GM03348 (cell line): ENCODE results near the gene FAF1.

ENCODE experiments used
- DNase-seq: peaks from one replicate; pipeline ENCODE4 v3.0.0; 2012; ENCODE audit warnings: low spot score

Gene FAF1

DNA sequence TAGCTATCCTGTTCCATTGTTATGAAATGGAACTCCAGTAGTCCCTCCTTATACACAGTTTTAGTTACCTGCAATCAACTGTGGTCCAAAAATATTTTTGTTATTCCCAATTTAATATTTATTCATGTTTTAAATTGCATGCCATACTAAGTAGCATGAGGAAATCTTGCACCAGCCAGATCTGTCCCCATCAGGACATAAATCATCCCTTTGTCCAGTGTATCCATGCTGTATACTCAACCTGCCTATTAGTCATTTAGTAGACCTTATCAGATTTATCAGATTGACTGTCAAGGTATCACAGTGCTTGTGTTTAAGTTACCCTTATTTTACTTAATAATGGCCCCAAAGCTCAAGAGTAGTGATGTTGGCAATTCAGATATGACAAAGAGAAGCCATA is 328.9 kb downstream of the FAF1 start:
- DNase-seq: no peak

DNA sequence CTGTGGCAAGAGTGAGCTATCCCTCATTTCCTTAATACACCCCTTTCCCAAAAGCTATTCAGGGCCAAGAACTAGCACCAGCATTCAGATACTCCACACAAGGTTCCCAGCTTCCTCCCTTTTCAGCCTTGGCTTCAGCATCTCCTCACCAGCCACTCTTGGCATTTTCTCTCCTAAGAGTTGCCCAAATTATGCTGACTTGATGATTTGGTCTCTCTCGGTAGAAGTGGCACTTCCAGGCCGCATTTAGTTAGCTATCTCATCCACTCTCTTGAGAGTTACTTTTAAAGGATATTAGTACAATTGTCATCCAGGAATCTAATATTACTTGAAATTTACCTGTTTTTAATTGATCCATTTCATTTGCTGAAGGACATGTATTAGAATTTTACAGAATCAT is 337.8 kb downstream of the FAF1 start:
- DNase-seq: no peak

DNA sequence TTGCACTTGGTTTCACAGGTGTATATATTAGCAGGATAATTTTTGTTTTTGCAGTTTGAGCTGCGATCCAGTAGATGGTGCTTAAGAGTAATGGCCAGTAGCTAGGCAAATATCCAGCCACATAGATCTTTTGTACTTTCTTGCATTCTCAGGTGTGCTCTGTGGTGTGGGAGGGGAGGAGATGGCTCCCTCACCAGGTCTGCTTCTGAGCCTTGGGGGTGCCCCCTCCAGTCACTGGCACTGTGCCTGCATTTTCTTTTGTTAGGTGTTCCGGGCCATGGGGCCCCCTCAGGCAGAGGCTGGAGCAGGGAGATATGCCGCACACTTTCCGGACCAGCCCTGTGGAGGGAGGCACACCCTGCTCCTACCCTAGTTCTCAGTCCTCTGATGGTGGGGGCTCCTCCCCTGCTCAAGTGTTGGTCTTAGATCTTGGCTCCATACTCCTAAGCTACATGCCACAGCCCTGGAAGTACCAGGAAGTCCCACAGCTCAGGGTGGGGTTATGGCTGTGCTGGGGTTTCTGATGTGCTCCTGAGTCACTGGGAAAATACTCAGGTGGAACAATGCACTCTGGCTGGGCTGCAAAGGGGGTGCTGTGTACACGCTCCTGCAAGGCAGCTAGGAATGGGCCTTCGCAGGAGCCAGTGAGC is 339.3 kb downstream of the FAF1 start:
- peak; percentile 7 for DNase-seq

DNA sequence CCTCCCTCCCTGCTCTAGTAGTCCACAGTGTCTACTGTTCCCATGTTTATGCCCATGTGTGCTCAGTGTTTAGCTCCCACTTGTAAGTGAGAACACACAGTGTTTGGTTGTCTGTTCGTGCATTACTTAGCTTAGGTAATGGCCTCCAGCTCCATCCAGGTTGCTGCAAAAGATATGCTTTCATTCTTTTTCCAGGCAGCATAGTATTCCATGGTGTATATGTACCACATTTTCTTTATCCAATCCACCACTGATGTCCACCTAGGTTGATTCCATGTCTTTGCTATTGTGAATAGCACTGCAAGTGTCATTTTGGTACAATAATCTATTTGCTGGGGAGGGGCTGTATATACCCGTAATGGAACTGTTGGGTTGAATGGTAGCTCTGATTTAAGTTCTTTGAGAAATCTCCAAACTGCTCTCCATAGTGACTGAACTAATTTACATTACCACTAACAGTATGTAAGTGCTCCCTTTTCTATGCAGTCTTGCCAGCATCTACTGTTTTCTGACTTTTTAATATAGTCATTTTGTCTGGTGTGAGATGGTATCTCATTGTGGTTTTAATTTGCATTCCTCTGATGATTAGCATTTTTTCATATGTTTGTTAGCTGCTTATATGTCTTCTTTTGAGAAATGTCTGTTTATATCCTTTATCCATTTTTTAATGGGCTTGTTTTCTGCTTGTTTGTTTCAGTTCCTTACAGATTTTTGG is 344.9 kb downstream of the FAF1 start:
- no peak for DNase-seq

DNA sequence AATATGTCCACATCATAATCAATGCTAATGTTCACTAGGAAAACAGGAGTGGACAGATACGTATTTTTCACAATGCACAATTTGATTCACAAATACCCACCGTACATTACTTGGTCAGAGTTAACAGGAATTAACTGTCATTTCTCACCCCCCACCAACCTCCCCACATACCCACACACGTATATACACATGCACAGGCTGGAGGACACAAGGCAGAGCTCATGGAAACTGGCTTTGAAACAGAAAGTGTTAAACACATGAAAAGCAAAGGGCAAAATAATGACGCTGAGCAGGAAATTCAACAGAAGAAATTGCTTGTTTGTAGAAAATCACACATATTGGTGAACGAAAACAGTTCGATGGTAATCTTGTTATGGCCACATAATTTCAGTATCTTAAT is 348.4 kb downstream of the FAF1 start:
- DNase-seq: no peak

DNA sequence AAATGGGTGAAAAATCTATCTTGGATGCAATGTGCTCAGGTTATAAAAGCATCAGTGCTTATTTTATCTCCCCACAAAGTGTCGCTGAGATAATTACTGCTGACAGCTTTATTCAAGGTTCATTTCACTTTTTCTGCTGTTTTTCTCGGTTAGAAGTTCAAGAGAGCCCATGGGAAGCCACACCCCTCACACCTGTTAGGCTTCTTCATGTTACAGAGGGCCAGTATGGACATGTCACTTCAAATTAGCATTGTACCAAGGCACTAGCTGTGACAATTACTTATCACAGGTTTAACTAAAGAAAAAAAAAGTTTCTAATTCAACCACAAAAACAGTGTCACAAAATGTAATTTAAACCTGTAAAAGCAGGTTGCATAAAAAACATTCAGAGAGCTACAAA is 349.5 kb downstream of the FAF1 start:
- DNase-seq: no peak

DNA sequence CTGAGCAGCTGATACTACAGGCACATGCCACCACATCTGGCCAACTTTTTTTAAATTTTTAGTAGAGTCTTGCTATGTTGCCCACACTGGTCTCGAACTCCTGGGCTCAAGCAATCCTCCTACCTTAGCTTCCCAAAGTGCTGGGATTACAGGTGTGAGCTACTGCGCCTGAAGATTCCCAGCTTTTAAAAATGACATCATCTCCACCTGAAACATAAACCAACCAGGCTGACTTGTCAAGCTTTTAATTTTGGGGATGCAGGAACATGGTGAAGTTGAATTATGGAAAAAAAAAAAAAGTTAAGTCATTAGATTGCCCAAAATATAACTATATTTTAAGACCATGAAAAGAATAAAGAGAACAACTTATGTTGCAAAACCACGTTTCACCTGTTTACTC is 350.6 kb downstream of the FAF1 start:
- no peak for DNase-seq

DNA sequence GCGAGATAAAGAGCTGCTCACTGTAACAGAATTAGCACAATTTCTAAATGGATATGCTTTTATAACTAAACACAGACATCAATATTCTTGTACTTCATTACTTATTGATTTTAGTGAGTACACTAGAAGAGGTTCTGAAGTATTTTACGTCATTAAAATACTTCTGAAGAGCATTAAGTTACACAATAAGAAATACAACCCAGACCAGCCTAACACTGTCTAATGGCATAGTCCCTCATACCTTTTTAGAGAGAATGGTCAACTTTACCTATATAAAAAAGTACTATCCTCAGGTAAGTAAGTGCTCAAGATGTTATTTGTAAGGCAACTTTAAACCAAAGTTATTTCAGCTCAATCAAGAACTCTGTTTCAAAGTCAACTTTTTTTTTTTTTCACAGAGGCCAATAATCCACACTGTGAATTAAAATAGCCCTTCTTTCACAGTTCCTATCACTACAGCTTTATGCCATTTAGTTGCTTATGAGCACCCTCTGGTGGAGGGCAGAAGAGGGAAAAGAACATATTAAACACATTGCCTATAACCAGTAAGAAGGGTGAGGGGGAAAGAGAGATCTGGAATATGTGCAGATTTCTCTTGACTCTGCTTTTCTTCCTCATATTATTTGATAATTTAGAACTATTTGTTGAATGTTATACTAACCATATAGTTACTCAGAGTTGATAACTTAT is 354.7 kb downstream of the FAF1 start:
- peak; percentile 50 for DNase-seq

DNA sequence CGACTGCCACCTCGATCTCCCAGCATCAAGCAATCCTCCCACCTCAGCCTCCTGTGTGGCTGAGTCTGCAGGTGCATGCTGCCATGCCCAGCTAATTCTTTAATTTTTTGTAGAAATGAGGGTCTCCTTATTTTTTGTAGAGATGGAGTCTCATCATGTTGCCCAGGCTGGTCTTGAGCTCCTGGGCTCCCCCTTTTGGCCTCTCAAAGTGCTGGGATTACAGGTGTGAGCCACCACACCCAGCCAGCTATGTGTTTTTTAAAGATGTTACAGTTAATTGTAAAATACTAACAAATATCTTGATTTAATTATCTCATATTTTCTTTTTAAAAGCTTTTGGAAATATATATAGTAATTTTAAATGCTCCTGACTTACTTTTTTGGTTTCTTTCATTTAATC is 355.5 kb downstream of the FAF1 start:
- no peak for DNase-seq

DNA sequence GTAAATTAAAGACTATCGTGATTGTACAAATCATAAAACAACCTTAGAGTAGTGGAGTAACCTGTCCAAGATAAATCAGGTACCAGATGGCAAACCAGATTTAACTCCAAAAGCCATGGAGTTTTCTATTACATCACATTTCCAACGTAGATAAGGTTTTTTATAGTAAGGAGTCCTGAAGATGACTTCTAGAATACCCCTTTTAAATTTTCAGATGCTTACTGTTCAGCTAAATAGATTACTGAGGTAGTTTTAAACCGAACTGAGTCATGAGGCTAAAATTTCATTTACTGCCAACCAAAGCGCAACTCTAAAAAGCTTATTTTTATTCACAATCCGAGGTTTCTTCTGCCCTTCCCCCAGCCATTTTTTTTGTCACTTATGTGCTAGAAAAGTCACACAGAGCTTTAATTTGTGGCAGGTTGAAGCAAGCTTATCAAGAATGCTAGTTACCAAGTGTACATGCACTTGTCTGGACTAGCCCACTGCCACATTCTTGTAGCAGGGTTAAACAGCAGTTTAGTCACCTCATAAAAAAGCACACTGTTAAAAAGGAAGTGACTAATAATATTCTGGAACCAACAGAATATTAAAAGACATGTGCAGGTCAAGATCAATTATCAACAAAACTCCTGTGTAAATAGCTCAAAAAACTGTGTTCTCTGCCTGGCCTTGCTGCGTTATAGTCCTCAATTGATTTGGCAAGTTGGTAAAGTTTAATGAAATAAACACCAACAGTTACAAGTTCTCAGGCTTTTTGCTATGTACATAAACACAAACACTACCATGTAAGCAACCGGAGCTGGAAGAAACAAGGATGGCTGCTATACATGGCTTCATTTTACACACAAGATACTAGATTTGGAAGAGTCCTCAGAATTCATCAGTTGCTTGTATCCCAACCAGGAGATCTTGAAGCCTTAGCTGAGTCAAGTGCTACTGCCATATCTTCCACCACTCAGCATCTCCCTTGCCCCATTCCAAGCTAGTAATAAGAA is 356.5 kb downstream of the FAF1 start:
- DNase-seq: peak; percentile 57

DNA sequence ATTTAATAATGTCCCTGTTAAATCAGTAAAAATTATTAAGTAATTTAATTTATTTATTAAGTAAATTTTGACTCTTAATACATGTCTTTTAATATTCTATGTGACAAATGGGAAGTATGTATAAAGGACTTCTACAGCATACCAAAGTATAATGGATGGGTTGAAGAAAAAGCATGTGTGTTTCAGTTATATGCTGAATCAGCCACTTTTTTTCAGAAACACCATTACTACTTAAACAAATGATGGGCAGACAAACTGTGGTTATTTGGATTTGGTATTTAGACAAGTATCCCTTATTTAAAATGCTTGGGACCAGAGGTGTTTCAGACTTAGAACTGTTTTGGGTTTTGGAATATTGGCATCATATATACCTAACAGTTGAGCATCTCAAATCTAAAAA is 360.5 kb downstream of the FAF1 start:
- no peak for DNase-seq

DNA sequence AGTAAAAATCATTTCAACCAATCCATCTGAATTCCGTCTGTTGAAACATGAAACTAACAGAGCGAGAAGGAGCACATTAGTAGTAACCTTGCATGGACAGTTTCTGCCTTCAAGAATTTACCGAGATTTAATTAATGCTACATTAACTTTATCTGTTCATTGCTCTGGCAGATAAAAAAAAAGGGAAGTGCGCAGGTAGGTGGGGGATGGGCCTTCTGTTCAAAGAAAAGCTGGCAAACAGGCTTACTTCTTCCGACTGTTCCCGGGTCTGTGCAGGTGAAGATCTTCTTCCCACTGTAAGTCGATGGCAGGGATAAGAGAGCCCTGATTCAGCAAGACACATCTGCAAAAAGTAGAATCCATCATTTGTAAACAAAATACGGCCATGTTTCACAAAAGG is 364.2 kb downstream of the FAF1 start:
- DNase-seq: no peak

DNA sequence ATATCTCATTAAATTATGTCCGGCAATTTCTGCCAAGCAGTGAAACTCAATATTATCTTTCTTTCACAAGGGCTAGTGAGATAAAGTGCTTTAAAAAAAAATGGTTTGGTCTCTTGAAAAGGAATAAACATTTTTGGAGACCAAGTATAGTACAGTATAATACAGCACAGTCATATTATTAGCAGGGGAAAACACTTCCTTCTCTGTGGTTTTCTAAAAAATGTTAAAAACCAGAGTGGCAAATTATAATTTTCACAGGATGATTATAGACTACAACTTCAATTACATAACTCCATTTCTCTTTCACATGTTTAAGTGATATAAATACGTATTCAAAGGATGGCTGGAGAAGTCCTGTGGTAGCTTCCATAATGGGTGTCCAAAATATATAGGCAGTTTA is 366.6 kb downstream of the FAF1 start:
- DNase-seq: no peak

DNA sequence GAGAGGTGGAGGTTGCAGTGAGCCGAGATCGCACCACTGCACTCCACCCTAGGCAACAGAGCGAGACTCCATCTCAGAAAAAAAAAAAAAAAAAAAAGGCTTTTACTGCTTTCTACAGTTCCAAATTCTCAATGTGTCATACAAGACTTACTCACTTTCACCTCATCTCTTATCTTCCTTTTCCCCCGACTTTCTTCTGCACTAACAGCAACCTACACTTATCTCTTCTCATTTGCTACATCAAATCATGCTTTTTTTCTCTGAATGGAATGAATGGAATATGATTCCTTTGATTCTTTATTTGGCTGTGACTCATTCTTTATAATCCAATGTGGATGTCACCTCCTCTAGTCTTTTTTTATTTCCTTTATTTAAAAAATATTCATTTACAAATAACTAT is 368.5 kb downstream of the FAF1 start:
- peak; percentile 8 for DNase-seq

DNA sequence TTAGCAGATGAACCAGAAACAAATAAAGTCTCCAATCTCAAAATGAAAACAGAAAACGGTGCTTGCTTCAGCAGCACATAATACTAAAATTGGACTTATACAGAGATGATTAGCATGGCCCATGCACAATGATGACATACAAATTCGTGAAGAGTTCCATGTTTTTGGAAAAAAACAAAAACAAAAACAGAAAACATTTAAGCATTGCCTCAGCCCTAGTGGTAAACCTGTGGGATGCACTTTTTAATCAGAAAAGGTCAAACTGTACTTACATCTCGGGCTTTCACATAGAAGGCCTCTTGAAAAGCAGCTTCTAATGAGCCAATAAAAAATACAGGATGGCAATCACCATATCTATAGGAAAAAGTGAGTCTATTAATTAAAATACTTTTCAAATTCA is 377.7 kb downstream of the FAF1 start:
- DNase-seq: no peak

DNA sequence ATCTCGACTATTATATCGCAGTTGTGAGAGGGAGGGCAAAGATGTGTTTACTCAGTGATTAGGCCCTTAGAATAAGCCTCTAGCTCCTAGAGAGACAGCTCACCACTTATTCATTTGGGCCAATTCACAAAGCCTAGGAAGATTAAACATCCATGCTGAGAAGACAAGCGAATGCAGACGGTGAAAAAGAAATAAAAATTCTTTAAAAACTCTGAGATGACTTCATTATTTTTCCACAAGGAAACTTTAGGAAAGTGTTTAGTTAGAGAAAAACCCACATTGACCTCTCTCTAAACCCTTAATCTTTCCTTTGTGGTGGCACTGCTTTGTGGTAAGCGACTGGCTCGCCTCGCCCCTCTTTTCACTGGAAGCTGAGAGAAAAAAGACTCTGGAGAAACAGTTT is 390.0 kb downstream of the FAF1 start:
- DNase-seq: no peak

DNA sequence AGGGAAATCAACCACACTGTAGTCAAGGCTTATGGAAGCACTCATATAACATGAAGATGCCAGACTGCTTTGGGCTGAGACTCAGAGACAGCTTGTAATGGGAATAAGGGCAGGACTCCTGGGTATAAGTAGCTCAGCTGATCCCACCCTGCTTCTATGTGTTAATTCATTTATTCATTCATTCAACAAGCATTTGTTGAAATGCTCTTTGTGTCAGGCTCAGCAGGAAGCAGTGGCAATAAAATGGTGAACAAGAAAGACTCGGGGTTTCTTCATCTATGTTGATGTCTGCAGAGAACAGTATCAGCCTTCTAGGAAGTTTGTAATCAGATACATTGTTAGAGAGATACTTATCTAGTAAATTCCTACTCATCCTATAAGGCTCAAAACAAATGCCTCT is 391.3 kb downstream of the FAF1 start:
- DNase-seq: no peak

DNA sequence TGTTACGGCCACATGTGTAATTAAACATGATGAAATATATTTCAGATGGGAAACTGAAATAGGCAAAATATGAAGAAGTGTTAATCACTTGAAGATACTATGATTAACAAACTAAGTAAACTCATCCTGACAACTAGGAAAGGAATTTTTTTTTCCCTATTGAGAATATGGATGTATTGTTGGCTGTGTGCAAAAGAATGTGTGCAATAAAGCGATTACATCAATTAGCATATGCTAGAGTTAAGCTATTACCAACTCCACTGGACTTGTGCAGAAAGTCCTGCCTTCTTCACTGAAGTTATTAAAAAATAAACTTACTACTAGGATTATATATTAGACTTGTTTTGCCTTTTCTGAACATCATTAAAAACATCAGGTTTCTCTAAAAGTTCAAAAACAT is 393.7 kb downstream of the FAF1 start:
- no peak for DNase-seq

DNA sequence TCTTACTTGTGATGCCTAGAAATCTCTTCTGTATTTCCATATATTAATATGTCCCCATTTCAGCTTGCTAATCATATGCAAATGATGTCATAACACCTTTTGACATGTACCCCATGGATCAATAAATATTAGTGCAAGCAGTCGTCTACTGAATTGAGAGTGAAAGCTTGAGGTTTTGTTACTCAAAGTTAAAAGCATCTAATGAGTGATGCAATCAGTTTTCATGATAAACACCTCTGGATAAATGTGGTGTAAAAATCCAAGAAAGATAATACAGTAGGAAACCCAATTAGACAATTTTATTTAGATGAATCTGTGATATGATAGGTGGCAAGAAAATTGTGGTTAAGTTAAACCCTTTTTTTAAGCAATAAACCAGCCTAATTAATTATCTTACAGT is 395.6 kb downstream of the FAF1 start:
- DNase-seq: no peak

DNA sequence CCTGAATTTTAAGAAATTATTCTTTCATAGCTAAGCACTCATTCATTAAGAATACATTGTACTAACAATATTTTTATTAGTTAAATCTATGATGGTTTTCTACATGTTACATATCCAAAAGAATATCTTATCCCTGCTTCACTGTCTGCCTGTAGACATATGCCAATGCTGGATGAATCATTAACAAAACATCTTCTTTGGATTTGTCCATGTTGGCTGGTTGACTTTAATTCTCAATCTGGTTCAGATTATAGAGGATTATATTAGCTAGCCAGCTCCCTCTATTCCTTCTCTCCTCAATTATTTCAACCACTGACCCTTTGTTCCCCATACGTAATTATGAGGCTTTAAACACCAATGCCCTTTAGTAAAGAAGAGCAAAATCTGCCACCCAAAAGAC is 398.0 kb downstream of the FAF1 start:
- DNase-seq: peak; percentile 47

DNA sequence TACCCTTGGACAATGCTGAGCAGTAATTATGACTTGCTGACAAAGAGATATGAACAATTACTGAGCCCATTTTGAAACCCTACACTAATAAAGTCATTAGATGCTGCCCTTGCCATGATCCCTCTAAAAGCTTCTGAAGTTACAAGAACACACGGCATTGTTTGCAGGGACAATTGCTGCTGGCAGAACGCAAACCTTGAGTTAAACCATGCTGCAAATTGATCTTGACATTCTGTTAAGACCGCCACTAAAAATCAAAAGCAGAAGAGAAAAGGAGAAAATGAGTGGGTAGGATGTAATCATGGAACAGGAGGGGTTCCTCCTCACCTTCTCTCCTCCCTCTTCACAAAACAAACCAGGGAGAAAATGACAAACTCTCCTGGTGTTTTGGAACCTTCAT is 400.6 kb downstream of the FAF1 start:
- DNase-seq: no peak

DNA sequence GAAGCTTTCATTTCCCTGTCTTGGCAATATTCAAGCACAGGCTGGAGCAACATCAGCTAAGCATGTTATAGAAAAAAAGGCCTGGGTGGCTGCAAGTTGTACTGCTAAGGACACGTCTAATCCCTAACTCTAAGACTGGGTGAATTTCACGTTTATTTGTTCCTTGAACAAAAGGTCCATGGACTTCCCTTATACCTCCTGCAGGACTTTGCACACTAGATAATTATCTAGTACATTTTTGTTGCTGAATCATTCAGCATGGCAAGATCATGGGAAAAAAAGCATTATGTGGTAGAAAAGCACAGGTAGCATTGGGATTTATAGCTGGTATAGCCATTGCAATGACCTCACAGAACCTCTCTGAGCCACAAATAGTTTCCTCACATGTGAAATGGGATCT is 406.1 kb downstream of the FAF1 start:
- DNase-seq: no peak
